ENCODE results near the gene SLC29A3.

- TF ChIP-seq CTCF (optimal IDR thresholded peaks at IDR 0.05 in 1 of 3, IDR thresholded peaks at IDR 0.05 in 1 of 3, conservative IDR thresholded peaks at IDR 0.05 in 1 of 3; ENCODE audit: extremely low read depth in 1 of 3, insufficient read depth in 2 of 3, low read length in 3 of 3): no peak
- no peak for TF ChIP-seq EZH2 (IDR thresholded peaks at IDR 0.05; ENCODE audit: low read length)
Observed at GRCh38 chr10:71335173-71335708, 16.2 kb downstream of the SLC29A3 start.
